Activated B cell treated with CpG ODN at 0.5 μM for 24 hours (primary cell): ENCODE results near the gene TIAL1. TPM values are rescaled to one million over a fixed set of nuclear protein-coding genes. Genes with fewer than 3 reads are reported as not detected.
"Not testable (repeated sequence)": the region's sequence is repeated elsewhere in the genome, so short reads cannot be mapped to it uniquely, and the experiment has no call there.

Experiments used
- ATAC-seq: fragments of 200-7000 bp; cut with Tn5 transposase; one replicate; pipeline ENCODE4 v1.10.0; 2021; ENCODE audit warnings: low read depth, mild to moderate bottlenecking, moderate library complexity
- CTCF ChIA-PET: fragments of 350-600 bp; sonication (Branson Sonifier 250); formaldehyde crosslinking; loops from one replicate; lab custom pipeline; 2021; ENCODE audit warnings: antibody characterized with exemption; lab: Charles Lee
- POLR2A ChIA-PET: fragments of 350-600 bp; sonication (Branson Sonifier 250); formaldehyde crosslinking; loops from one replicate; lab custom pipeline; 2021; ENCODE audit warnings: antibody characterized with exemption; lab: Charles Lee
- DNase-seq: peaks from one replicate; pipeline ENCODE4 v3.0.0; 2022
- H3K27ac Mint-ChIP-seq: one replicate; pipeline ENCODE4 v1.8.0; 2020; ENCODE audit warnings: mixed read lengths
- H3K27me3 Mint-ChIP-seq: one replicate; pipeline ENCODE4 v1.8.0; 2021; ENCODE audit warnings: mixed read lengths
- H3K36me3 Mint-ChIP-seq: one replicate; pipeline ENCODE4 v1.8.0; 2021; ENCODE audit warnings: low read depth, mixed read lengths
- H3K4me1 Mint-ChIP-seq: one replicate; pipeline ENCODE4 v1.8.0; 2021; ENCODE audit warnings: mixed read lengths
- H3K4me3 Mint-ChIP-seq: one replicate; pipeline ENCODE4 v1.8.0; 2020; ENCODE audit warnings: mild to moderate bottlenecking, mixed read lengths
- H3K9me3 Mint-ChIP-seq: one replicate; pipeline ENCODE4 v1.8.0; 2020; ENCODE audit warnings: mixed read lengths
- intact Hi-C: fragments of 100-400 bp; cut with micrococcal nuclease; formaldehyde crosslinking; loops from one replicate; pipeline ENCODE4 v1.15.1; 2024
- total RNA-seq: library from RNA; stranded (reverse); gene quantifications from 2 replicates; pipeline ENCODE4 v1.2.3, GENCODE V29; 2022
- TF ChIP-seq, protein P1 (sequence below): fragments of 200-600 bp; IDR thresholded peaks from one replicate; pipeline ENCODE4 v1.8.0; 2022; ENCODE audit warnings: antibody characterized with exemption, mild to moderate bottlenecking

Gene TIAL1
- total RNA-seq, 1 donor from 2014 or later, result 155 TPM

DNA sequence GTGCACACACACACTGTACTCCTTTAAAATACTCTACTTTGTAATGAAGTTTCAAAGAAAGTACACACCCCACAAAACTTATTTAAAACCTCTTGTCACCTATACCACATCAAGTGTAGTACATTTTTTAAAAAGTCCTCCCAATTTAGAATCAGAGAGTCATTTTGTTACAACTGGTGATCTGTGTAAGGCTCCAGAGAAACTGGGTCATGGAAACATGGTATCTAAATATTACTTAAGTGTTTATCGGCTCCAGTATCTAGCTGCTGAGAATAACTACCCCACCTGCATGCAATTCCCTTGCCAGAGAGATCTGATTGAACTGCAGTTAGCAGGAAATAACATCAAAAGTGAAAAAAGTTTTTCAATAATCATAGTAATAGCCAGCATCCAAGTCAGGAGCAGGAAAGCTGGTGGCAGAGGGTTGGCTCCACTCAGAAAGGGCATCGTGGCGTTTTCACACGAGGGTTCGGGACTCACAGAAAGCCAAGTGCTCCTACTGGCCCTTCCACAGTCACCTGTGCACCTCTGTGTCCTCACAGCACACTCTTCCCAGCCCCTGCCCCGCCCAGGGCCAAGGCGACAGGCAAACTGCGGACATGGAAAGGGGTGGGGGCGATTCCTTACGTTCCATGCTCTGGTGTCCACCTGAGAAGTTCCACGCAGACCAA lies 60.8 kb downstream of the TIAL1 start:
- intact Hi-C loops, result no loop called here
- ATAC-seq (no peak), DNase-seq (no peak)
- TF ChIP-seq, protein P1, sequence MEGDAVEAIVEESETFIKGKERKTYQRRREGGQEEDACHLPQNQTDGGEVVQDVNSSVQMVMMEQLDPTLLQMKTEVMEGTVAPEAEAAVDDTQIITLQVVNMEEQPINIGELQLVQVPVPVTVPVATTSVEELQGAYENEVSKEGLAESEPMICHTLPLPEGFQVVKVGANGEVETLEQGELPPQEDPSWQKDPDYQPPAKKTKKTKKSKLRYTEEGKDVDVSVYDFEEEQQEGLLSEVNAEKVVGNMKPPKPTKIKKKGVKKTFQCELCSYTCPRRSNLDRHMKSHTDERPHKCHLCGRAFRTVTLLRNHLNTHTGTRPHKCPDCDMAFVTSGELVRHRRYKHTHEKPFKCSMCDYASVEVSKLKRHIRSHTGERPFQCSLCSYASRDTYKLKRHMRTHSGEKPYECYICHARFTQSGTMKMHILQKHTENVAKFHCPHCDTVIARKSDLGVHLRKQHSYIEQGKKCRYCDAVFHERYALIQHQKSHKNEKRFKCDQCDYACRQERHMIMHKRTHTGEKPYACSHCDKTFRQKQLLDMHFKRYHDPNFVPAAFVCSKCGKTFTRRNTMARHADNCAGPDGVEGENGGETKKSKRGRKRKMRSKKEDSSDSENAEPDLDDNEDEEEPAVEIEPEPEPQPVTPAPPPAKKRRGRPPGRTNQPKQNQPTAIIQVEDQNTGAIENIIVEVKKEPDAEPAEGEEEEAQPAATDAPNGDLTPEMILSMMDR, result no peak
- H3K36me3 Mint-ChIP-seq, result no peaks in the 10 kb centered on the region
- H3K4me3 Mint-ChIP-seq, result no peak overlapping the region
- H3K27ac Mint-ChIP-seq, result no peak overlapping the region
- H3K4me1 Mint-ChIP-seq, result peaks cover 28% of the 10 kb centered on the region
- H3K27me3 Mint-ChIP-seq, result no peaks in the 10 kb centered on the region
- CTCF ChIA-PET, result no interaction called here
- H3K9me3 Mint-ChIP-seq, result no peaks in the 10 kb centered on the region
- POLR2A ChIA-PET, result no interaction called here

DNA sequence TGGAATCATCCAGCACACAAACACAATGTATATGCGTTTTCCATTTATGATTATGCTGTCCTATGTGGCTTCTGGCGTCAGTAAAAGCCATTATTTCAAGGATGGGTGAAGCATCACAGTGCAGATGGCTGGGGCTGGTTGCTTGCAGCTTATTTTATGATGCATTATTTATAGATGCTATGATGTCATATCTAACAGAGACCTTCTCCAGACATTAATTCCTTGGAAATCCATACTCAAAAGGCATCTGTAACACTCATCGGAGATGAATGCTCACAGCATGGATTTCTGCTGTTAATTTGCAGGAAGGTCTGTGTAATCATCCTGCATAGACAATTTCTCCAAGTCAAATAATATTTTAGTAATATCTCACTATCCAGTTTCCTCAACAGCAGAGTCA lies 61.5 kb downstream of the TIAL1 start:
- ChIA-PET CTCF (interaction anchor here (0.6 kb wide), 1 partner anchor 335 kb away, joined by 3 read pairs; no protein-coding TSS in a partner anchor), POLR2A (interaction anchor here (0.7 kb wide), 1 partner anchor 958 kb away, joined by 7 read pairs; no protein-coding TSS in a partner anchor)
- Mint-ChIP-seq H3K36me3 (no peaks in the 10 kb centered on the region), H3K9me3 (no peaks in the 10 kb centered on the region), H3K4me1 (peaks cover 24% of the 10 kb centered on the region), H3K27ac (no peak overlapping the region), H3K4me3 (no peak overlapping the region), H3K27me3 (no peaks in the 10 kb centered on the region)
- DNase-seq (no peak), ATAC-seq (no peak)
- intact Hi-C loops, result no loop called here
- TF ChIP-seq, protein P1, result no peak

DNA sequence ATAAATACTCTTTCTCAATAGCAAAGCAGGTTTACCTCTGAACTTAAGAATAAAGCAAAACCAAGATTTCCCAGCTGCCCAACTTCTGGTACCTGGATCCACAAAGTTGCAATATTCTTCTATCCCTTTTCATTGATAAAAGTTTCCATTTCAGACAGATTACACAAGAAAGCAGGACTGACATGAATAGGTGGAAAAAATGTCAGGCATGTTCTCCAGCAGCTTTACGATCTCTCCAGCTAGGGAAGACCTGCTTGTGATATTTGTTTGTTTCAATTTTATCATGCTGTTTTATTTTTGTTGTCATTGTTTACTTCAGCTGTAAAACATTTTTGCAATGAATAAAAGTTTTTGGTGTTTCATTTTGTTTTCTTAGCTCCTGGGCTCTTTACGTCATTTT lies 63.3 kb downstream of the TIAL1 start:
- Mint-ChIP-seq H3K9me3 (no peaks in the 10 kb centered on the region), H3K36me3 (no peaks in the 10 kb centered on the region), H3K4me1 (peaks cover 15% of the 10 kb centered on the region), H3K27me3 (no peaks in the 10 kb centered on the region), H3K4me3 (no peak overlapping the region), H3K27ac (no peak overlapping the region)
- no peak for ATAC-seq
- TF ChIP-seq, protein P1, result no peak
- POLR2A ChIA-PET, result no interaction called here
- CTCF ChIA-PET, result interaction anchor here (0.6 to 0.9 kb wide), 2 partner anchors 10 to 29 kb away, joined by 3 read pairs; no protein-coding TSS in a partner anchor
- intact Hi-C loops, result no loop called here
- DNase-seq, result no peak

DNA sequence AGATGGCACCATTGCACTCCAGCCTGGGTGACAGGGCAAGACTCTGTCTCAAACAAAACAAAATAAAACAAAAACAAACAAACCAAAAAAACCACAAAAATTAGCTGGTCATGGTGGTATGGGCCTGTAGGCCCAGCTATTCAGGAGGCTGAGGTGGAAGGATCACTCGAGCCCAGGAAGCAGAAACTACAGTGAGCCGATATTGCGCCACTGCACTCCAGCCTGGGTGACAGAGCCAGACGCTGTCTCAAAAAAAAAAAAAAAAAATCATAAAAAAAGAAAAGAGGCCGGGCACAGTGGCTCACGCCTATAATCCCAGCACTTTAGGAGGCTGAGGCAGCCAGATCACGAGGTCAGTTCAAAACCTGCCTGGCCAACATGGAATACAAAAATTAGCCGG lies 64.0 kb downstream of the TIAL1 start:
- CTCF ChIA-PET, POLR2A ChIA-PET, ATAC-seq, H3K27me3 Mint-ChIP-seq, H3K27ac Mint-ChIP-seq, H3K4me3 Mint-ChIP-seq, DNase-seq, H3K36me3 Mint-ChIP-seq, H3K4me1 Mint-ChIP-seq, intact Hi-C loops, H3K9me3 Mint-ChIP-seq: not testable (repeated sequence)

DNA sequence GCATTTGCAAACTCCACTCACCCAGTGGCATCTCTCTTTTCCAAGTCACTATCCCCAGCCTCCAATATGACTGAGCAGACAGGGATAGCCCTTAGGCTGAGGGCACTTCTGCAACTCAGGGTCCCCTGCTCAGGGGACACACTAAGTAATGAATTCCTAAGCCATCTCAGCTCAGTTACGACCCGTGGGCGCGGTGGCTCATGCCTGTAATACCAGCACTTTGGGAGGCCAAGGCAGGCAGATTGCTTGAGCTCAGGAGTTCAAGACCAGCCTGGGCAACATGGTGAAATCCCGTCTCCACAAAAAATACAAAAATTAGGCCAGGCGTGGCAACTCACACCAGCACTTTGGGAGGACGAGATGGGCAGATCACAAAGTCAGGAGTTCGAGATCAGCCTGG lies 64.5 kb downstream of the TIAL1 start:
- H3K27me3 Mint-ChIP-seq, H3K4me1 Mint-ChIP-seq, POLR2A ChIA-PET, ATAC-seq, intact Hi-C loops, H3K27ac Mint-ChIP-seq, CTCF ChIA-PET, H3K36me3 Mint-ChIP-seq, DNase-seq, H3K4me3 Mint-ChIP-seq, H3K9me3 Mint-ChIP-seq: not testable (repeated sequence)

DNA sequence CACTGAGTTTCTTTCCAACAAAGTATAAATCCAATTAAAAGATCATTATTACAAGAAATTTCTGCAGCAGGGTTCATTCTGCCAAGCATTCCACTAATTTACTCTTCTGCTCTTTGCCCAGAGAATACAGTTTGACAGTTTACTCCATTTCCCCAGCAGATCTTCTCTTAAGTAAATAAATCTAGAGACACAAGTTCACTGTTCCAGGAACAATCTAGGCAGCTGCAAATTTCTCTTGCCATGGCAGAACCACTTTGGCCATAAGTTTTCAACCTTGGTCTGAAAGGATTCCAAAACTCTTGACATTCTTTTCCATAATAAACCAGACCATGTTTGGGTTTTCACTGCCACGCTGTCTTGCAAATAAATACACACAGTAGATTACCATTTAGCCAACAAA lies 65.7 kb downstream of the TIAL1 start:
- no peak for ATAC-seq
- intact Hi-C loops, result no loop called here
- Mint-ChIP-seq H3K27me3 (no peaks in the 10 kb centered on the region), H3K36me3 (peaks cover 2% of the 10 kb centered on the region), H3K9me3 (no peaks in the 10 kb centered on the region), H3K4me1 (peaks cover 3% of the 10 kb centered on the region), H3K4me3 (no peak overlapping the region), H3K27ac (no peak overlapping the region)
- TF ChIP-seq, protein P1, result no peak
- POLR2A ChIA-PET, result interaction anchor here (0.6 to 1.7 kb wide), 2 partner anchors 13 to 44 kb away, joined by 3 to 6 read pairs; no protein-coding TSS in a partner anchor
- DNase-seq, result no peak
- CTCF ChIA-PET, result no interaction called here

DNA sequence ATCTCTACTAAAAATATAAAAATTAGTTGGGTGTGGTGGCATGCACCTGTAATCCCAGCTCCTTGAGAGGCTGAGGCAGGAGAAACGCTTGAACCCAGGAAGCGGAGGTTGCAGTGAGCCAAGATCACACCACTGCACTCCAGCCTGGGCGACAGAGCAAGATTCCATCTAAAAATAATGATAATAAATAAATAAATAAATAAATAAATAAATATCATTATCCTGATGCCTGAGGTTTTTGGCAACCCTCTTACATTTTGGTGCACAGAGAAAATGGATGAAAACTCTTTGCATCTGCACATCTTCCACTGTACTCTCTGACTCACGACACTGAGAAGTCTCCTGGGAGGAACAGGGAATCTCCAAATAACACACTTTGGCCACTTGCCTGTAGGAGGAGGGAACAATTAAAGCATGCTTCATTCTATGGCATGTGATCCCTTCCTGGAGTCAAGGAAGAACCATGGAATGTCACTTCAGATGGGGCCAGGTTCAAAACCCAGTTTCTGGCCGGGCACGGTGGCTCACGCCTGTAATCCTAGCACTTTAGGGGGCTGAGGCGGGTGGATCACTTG lies 68.0 kb downstream of the TIAL1 start:
- POLR2A ChIA-PET, result not testable (repeated sequence)

More for the DNA sequence above, 68.0 kb downstream of the TIAL1 start:
- peaks cover 19% of the 10 kb centered on the region for H3K36me3 Mint-ChIP-seq
- H3K9me3 Mint-ChIP-seq, H3K27ac Mint-ChIP-seq, DNase-seq, H3K4me3 Mint-ChIP-seq, ATAC-seq, CTCF ChIA-PET, intact Hi-C loops, H3K4me1 Mint-ChIP-seq, H3K27me3 Mint-ChIP-seq: not testable (repeated sequence)
